HG03139 (cell line): ENCODE results near the gene ILKAP.

Experiments
- ATAC-seq: cut with Tn5 transposase; IDR thresholded peaks from one replicate; pipeline ENCODE4 v1.9.1; 2021; ENCODE audit not compliant: unreplicated experiment

ILKAP gene

GRCh38 chr2:238152771-238153688, 50.5 kb downstream of the ILKAP start:
- no peak for ATAC-seq

GRCh38 chr2:238151628-238152235, 51.8 kb downstream of the ILKAP start:
- no peak for ATAC-seq

- ATAC-seq, result no peak
Observed at GRCh38 chr2:238151205-238151604, 52.3 kb downstream of the ILKAP start.

- ATAC-seq, result no peak
Observed at GRCh38 chr2:238150686-238151085, 52.8 kb downstream of the ILKAP start.

- no peak for ATAC-seq
Observed at GRCh38 chr2:238149841-238150572, 53.5 kb downstream of the ILKAP start.

- ATAC-seq, result no peak
Observed at GRCh38 chr2:238148981-238149380, 54.5 kb downstream of the ILKAP start.

- ATAC-seq, result no peak
Observed at GRCh38 chr2:238146884-238147544, 56.5 kb downstream of the ILKAP start.

GRCh38 chr2:238145851-238146250, 57.6 kb downstream of the ILKAP start:
- ATAC-seq, result no peak

GRCh38 chr2:238145046-238145445, 58.4 kb downstream of the ILKAP start:
- no peak for ATAC-seq

- no peak for ATAC-seq
Observed at GRCh38 chr2:238144262-238144661, 59.2 kb downstream of the ILKAP start.

- ATAC-seq, result no peak
Observed at GRCh38 chr2:238143239-238143951, 60.1 kb downstream of the ILKAP start.

- no peak for ATAC-seq
Observed at GRCh38 chr2:238142382-238143205, 60.9 kb downstream of the ILKAP start.

GRCh38 chr2:238141541-238142318, 61.8 kb downstream of the ILKAP start:
- no peak for ATAC-seq

- no peak for ATAC-seq
Observed at GRCh38 chr2:238140721-238141540, 62.6 kb downstream of the ILKAP start.

- ATAC-seq, result no peak
Observed at GRCh38 chr2:238140040-238140439, 63.5 kb downstream of the ILKAP start.

- no peak for ATAC-seq
Observed at GRCh38 chr2:238139196-238140039, 64.1 kb downstream of the ILKAP start.
